ENCODE measurements around the gene NDUFS6.
A peak's percentile ranks its signal among the peaks of the same experiment; 100 is the strongest.
"Not testable (repeated sequence)": the region's sequence is repeated elsewhere in the genome, so short reads cannot be mapped to it uniquely, and the experiment has no call there.

NDUFS6 gene

GRCh38 chr5:1794901-1795290 is 6.3 kb upstream of the NDUFS6 start:
- DNase-seq (ENCODE audit: insufficient read length) = no peak
- no peak for FAIRE-seq
- TF ChIP-seq TAF1 (IDR thresholded peaks at IDR 0.05; ENCODE audit: borderline replicate concordance, low read depth, low read length) = no peak

- TF ChIP-seq POLR2AphosphoS5 (IDR thresholded peaks at IDR 0.05; ENCODE audit: low read depth, low read length) (no peak), POLR2A (IDR thresholded peaks at IDR 0.05; ENCODE audit: low read depth, low read length) (no peak), TAF1 (IDR thresholded peaks at IDR 0.05; ENCODE audit: borderline replicate concordance, low read depth, low read length) (no peak)
- no peak for DNase-seq (ENCODE audit: insufficient read length)
- FAIRE-seq = no peak
Observed at GRCh38 chr5:1795506-1795905, 5.7 kb upstream of the NDUFS6 start.

GRCh38 chr5:1795931-1796330 is 5.3 kb upstream of the NDUFS6 start:
- no peak for TF ChIP-seq TAF1 (IDR thresholded peaks at IDR 0.05; ENCODE audit: borderline replicate concordance, low read depth, low read length)
- TF ChIP-seq POLR2A (IDR thresholded peaks at IDR 0.05; ENCODE audit: low read depth, low read length) = peak; percentile 18; the same call in 1 of the 2 replicates
- TF ChIP-seq POLR2AphosphoS5 (IDR thresholded peaks at IDR 0.05; ENCODE audit: low read depth, low read length) = no peak
- DNase-seq (ENCODE audit: insufficient read length) = no peak
- no peak for FAIRE-seq

- FAIRE-seq (no peak), DNase-seq (ENCODE audit: insufficient read length) (no peak)
- TF ChIP-seq POLR2AphosphoS5 (IDR thresholded peaks at IDR 0.05; ENCODE audit: low read depth, low read length) (peak; percentile 48), POLR2A (IDR thresholded peaks at IDR 0.05; ENCODE audit: low read depth, low read length) (no peak; the same call in 1 of the 2 replicates)
Observed at GRCh38 chr5:1796371-1797102, 4.7 kb upstream of the NDUFS6 start.

- no peak for DNase-seq (ENCODE audit: insufficient read length)
- no peak for FAIRE-seq
- no peak; the same call in 1 of the 2 replicates for TF ChIP-seq POLR2AphosphoS5 (IDR thresholded peaks at IDR 0.05; ENCODE audit: low read depth, low read length)
- TF ChIP-seq TAF1 (IDR thresholded peaks at IDR 0.05; ENCODE audit: borderline replicate concordance, low read depth, low read length) = no peak
- no peak for TF ChIP-seq POLR2A (IDR thresholded peaks at IDR 0.05; ENCODE audit: low read depth, low read length)
Observed at GRCh38 chr5:1797103-1797800, 4.0 kb upstream of the NDUFS6 start.

GRCh38 chr5:1797855-1798254 is 3.4 kb upstream of the NDUFS6 start:
- FAIRE-seq (no peak), DNase-seq (ENCODE audit: insufficient read length) (no peak)
- TF ChIP-seq POLR2AphosphoS5 (IDR thresholded peaks at IDR 0.05; ENCODE audit: low read depth, low read length) = no peak; the same call in 1 of the 2 replicates
- TF ChIP-seq POLR2A (IDR thresholded peaks at IDR 0.05; ENCODE audit: low read depth, low read length) = no peak
- TF ChIP-seq TAF1 (IDR thresholded peaks at IDR 0.05; ENCODE audit: borderline replicate concordance, low read depth, low read length) = no peak

GRCh38 chr5:1798589-1798988 is 2.6 kb upstream of the NDUFS6 start:
- not testable (repeated sequence) for DNase-seq (ENCODE audit: insufficient read length); FAIRE-seq

- DNase-seq (ENCODE audit: insufficient read length) = peak; percentile 52
- TF ChIP-seq TAF1 (IDR thresholded peaks at IDR 0.05; ENCODE audit: borderline replicate concordance, low read depth, low read length) (no peak), POLR2AphosphoS5 (IDR thresholded peaks at IDR 0.05; ENCODE audit: low read depth, low read length) (no peak), POLR2A (IDR thresholded peaks at IDR 0.05; ENCODE audit: low read depth, low read length) (no peak)
- FAIRE-seq = no peak
Observed at GRCh38 chr5:1799110-1799601, 2.1 kb upstream of the NDUFS6 start.

GRCh38 chr5:1799602-1800471 is 1.4 kb upstream of the NDUFS6 start, which contains the start of gene MRPL36:
Gene MRPL36 (minus strand): TSS chr5:1799837. CDS start chr5:1798935, 902 bp downstream.
- peak; percentile 77 for FAIRE-seq
- peak; percentile 95 for DNase-seq (ENCODE audit: insufficient read length)
- no peak; the same call in 1 of the 2 replicates for TF ChIP-seq POLR2AphosphoS5 (IDR thresholded peaks at IDR 0.05; ENCODE audit: low read depth, low read length)
- peak; percentile 48; the same call in 1 of the 2 replicates for TF ChIP-seq POLR2A (IDR thresholded peaks at IDR 0.05; ENCODE audit: low read depth, low read length)

- FAIRE-seq = no peak
- no peak for DNase-seq (ENCODE audit: insufficient read length)
- TF ChIP-seq POLR2AphosphoS5 (IDR thresholded peaks at IDR 0.05; ENCODE audit: low read depth, low read length) (no peak), TAF1 (IDR thresholded peaks at IDR 0.05; ENCODE audit: borderline replicate concordance, low read depth, low read length) (no peak), POLR2A (IDR thresholded peaks at IDR 0.05; ENCODE audit: low read depth, low read length) (no peak; the same call in 1 of the 2 replicates)
Observed at GRCh38 chr5:1800472-1801221, 560 bp upstream of the NDUFS6 start.

- DNase-seq (ENCODE audit: insufficient read length) = no peak
- no peak for FAIRE-seq
- TF ChIP-seq POLR2A (IDR thresholded peaks at IDR 0.05; ENCODE audit: low read depth, low read length) = no peak
Observed at GRCh38 chr5:1801967-1802295, 724 bp downstream of the NDUFS6 start.
